Endothelial cell of umbilical vein (primary cell): ENCODE measurements around the gene TPM2. TPM values are rescaled to one million over a fixed set of nuclear protein-coding genes. Genes with fewer than 3 reads are reported as not detected.

Experiments
- BruUV-seq: library from RNA; stranded (reverse); fragments of 400-500 nt; replicated peaks from 2 replicates; lab custom pipeline; 2021; lab: Mats Ljungman, UMichigan
- CTCF ChIA-PET: fragments of 300-600, 350-600 bp; sonication (Branson Sonifier 250); formaldehyde crosslinking; loops from one replicate; lab custom pipeline; 2021; ENCODE audit warnings: antibody characterized with exemption, inconsistent platforms; lab: Charles Lee
- POLR2A ChIA-PET: fragments of 300-600, 350-600 bp; sonication (Branson Sonifier 250); formaldehyde crosslinking; loops from one replicate; lab custom pipeline; 2021; ENCODE audit warnings: antibody characterized with exemption, inconsistent platforms; lab: Charles Lee
- DNase-seq: peaks from one replicate; pipeline ENCODE4 v3.0.0-alpha.2; 2011; ENCODE audit warnings: low read depth, low spot score
- FAIRE-seq: peaks from 2 replicates; lab custom pipeline; 2011; peaks lifted over from hg19 to GRCh38; lab: Jason Lieb, UNC
- H2AFZ ChIP-seq: 2 replicates; pipeline ENCODE4 v1.6.0; 2012; ENCODE audit warnings: low read depth, low read length, control low read depth, inconsistent platforms
- H3K27ac ChIP-seq: 2 replicates; pipeline ENCODE4 v1.5.1; 2011; ENCODE audit warnings: low read depth, mild to moderate bottlenecking, control low read depth, low read length, moderate library complexity; ENCODE audit not compliant: insufficient read depth
- H3K27me3 ChIP-seq, 2 experiments: 2 replicates each; pipeline versions ENCODE4 v1.6.0 to v1.6.1; 2011; ENCODE audit warnings: low read length in 2 of 2, mixed read lengths in 1 of 2; ENCODE audit not compliant: control insufficient read depth in 2 of 2, insufficient read depth in 2 of 2
- H3K36me3 ChIP-seq, 2 experiments: 2 replicates in 1 of 2; 3 replicates in 1 of 2; pipeline ENCODE4 v1.5.1; 2011; ENCODE audit warnings: low read length in 2 of 2, mild to moderate bottlenecking in 1 of 2, moderate library complexity in 1 of 2; ENCODE audit not compliant: control insufficient read depth in 2 of 2, insufficient read depth in 2 of 2; ENCODE audit errors: extremely low read depth in 1 of 2
- H3K4me1 ChIP-seq: 3 replicates; pipeline ENCODE4 v1.5.1; 2011; ENCODE audit warnings: mild to moderate bottlenecking, low read length; ENCODE audit not compliant: control insufficient read depth, insufficient read depth; ENCODE audit errors: extremely low read depth
- H3K4me2 ChIP-seq: 2 replicates; pipeline ENCODE4 v1.6.1; 2011; ENCODE audit warnings: low read length, control low read depth, mixed read lengths; ENCODE audit not compliant: insufficient read depth
- H3K4me3 ChIP-seq, 3 experiments: fragments of 200-600 bp in 1 of 3; sonication (generic), shearing (Covaris generic) in 1 of 3; replicated peaks in 1 of 3; 2 replicates each; pipeline ENCODE4 v1.5.1; 2011 to 2016; ENCODE audit warnings: control low read depth in 3 of 3, low read length in 3 of 3, mild to moderate bottlenecking in 2 of 3, inconsistent platforms in 1 of 3, low read depth in 1 of 3, moderate library complexity in 1 of 3; ENCODE audit not compliant: insufficient read depth in 1 of 3
- H3K79me2 ChIP-seq: 2 replicates; pipeline ENCODE4 v1.6.0; 2012; ENCODE audit warnings: low read length, inconsistent platforms; ENCODE audit not compliant: control insufficient read depth, insufficient read depth
- H3K9ac ChIP-seq: replicated peaks from 2 replicates; pipeline ENCODE3; 2011; ENCODE audit warnings: low read length, control low read depth; ENCODE audit not compliant: insufficient read depth; ENCODE audit errors: extremely low read depth
- H3K9me1 ChIP-seq: replicated peaks from 3 replicates; pipeline ENCODE4 v1.6.0; 2011; ENCODE audit warnings: mild to moderate bottlenecking, low read length; ENCODE audit not compliant: control insufficient read depth, insufficient read depth; ENCODE audit errors: extremely low read depth
- H3K9me3 ChIP-seq: replicated peaks from 2 replicates; pipeline ENCODE4 v1.5.1; 2012; ENCODE audit warnings: low read length, inconsistent platforms; ENCODE audit not compliant: control insufficient read depth, insufficient read depth
- H4K20me1 ChIP-seq: replicated peaks from 2 replicates; pipeline ENCODE3; 2011; ENCODE audit warnings: mild to moderate bottlenecking, low read length; ENCODE audit not compliant: control insufficient read depth, insufficient read depth; ENCODE audit errors: extremely low read depth
- CTCF ChIP-seq, 2 donors: IDR thresholded peaks; 1 replicate in 1 of 2; 2 replicates in 1 of 2; pipeline ENCODE4 v1.5.1; 2011; ENCODE audit warnings: low read length in 2 of 2, mild to moderate bottlenecking in 2 of 2, moderate library complexity in 2 of 2, control low read depth in 1 of 2, inconsistent platforms in 1 of 2, low read depth in 1 of 2; ENCODE audit not compliant: insufficient read depth in 1 of 2; ENCODE audit errors: extremely low read depth in 1 of 2
- EZH2 ChIP-seq: IDR thresholded peaks from 2 replicates; pipeline ENCODE4 v1.6.1; 2012; ENCODE audit warnings: borderline replicate concordance, low read depth, mild to moderate bottlenecking, moderate library complexity, low read length, inconsistent platforms; ENCODE audit not compliant: severe bottlenecking
- FOS ChIP-seq: IDR thresholded peaks from 2 replicates; pipeline ENCODE4 v1.6.1; 2011; ENCODE audit warnings: mild to moderate bottlenecking, low read length, moderate library complexity, borderline replicate concordance; ENCODE audit not compliant: insufficient read depth
- GATA2 ChIP-seq: IDR thresholded peaks from 2 replicates; pipeline ENCODE4 v1.7.0; 2011; ENCODE audit warnings: low read depth, mild to moderate bottlenecking, moderate library complexity, mixed read lengths, low read length; ENCODE audit not compliant: insufficient read length, insufficient read depth
- JUN ChIP-seq: IDR thresholded peaks from 2 replicates; pipeline ENCODE4 v1.6.1; 2011; ENCODE audit warnings: borderline replicate concordance, low read depth; ENCODE audit not compliant: insufficient read length, insufficient read depth
- MAX ChIP-seq: IDR thresholded peaks from 2 replicates; pipeline ENCODE4 v1.6.1; 2011; ENCODE audit not compliant: insufficient read depth, insufficient read length
- MYC ChIP-seq: IDR thresholded peaks from one replicate; pipeline ENCODE4 v1.6.1; 2011; ENCODE audit warnings: mild to moderate bottlenecking, low read depth, low read length
- POLR2A ChIP-seq: IDR thresholded peaks from 2 replicates; pipeline ENCODE4 v1.6.1; 2012; ENCODE audit warnings: low read depth, mild to moderate bottlenecking, control low read depth, low read length
- POLR2AphosphoS5 ChIP-seq: IDR thresholded peaks from 2 replicates; pipeline ENCODE4 v1.6.1; 2012; ENCODE audit warnings: low read depth, mild to moderate bottlenecking, control low read depth, low read length, moderate library complexity; ENCODE audit not compliant: insufficient read depth
- dilution Hi-C: fragments of 300-500 bp; cut with MboI; formaldehyde crosslinking; loops from one replicate; pipeline ENCODE4 v1.15.0; 2019; ENCODE audit warnings: low sequenced_read_pairs; ENCODE audit not compliant: extremely low pct_ligation_motif_present
- intact Hi-C: fragments of 100-400 bp; cut with micrococcal nuclease; formaldehyde crosslinking; loops from one replicate; pipeline ENCODE4 v1.10.0; 2022
- polyA plus RNA-seq, 4 experiments: library from polyadenylated mRNA; depleted of rRNA in 3 of 4; stranded (reverse) in 3 of 4; unstranded in 1 of 4; fragments of >200 nt; gene quantifications; 2 replicates each; pipeline versions ENCODE4 v1.2.1 to v1.2.3, GENCODE V29; 2011 to 2012; ENCODE audit warnings: missing spikeins in 1 of 4
- total RNA-seq: library from RNA; stranded (reverse); gene quantifications from 2 replicates; pipeline ENCODE4 v1.2.3, GENCODE V29; 2021

The TPM2 gene
- total and polyA plus RNA-seq, 2 donors (not counting 3 experiments of a cell fraction or from before 2014, with no cell fraction given), result 144 to 279 TPM

GRCh38 chr9:35680331-35681105, 9.2 kb downstream of the TPM2 start:
- no TSS peak for BruUV-seq
- H4K20me1 ChIP-seq, result no peaks in the 10 kb centered on the region

More at GRCh38 chr9:35680331-35681105, 9.2 kb downstream of the TPM2 start:
- Histone ChIP-seq H3K4me3 (no peak overlapping the region), H2AFZ (no peak overlapping the region), H3K9me3 (no peaks in the 10 kb centered on the region), H3K4me1 (peaks cover 5% of the 10 kb centered on the region), H3K9ac (no peak overlapping the region), H3K27me3 (no peaks in the 10 kb centered on the region), H3K9me1 (no peaks in the 10 kb centered on the region), H3K79me2 (no peaks in the 10 kb centered on the region), H3K27ac (no peak overlapping the region), H3K4me2 (no peak overlapping the region), H3K36me3 (peaks cover 8 to 22% of the 10 kb centered on the region in 2 experiments)
- FAIRE-seq (no peak), DNase-seq (no peak)
- intact Hi-C loops, result no loop called here
- CTCF ChIA-PET, result interaction anchor here (0.6 to 1.8 kb wide), 5 partner anchors 8 to 77 kb away, joined by 3 to 9 read pairs (median 3); partner anchors contain the start of gene ARHGEF39
- POLR2A ChIA-PET, result interaction anchor here (1.1 kb wide), 1 partner anchor 10 kb away, joined by 4 read pairs; no protein-coding TSS in a partner anchor
- TF ChIP-seq MYC, result no peak
- TF ChIP-seq POLR2A, result no peak
- no peak for TF ChIP-seq GATA2
- TF ChIP-seq EZH2, result no peak
- no peak for TF ChIP-seq CTCF (IDR thresholded peaks at IDR 0.05; ENCODE audit: extremely low read depth in 1 of 2, insufficient read depth in 1 of 2, low read depth in 1 of 2, low read length in 2 of 2)
- TF ChIP-seq POLR2AphosphoS5, result no peak
- no peak for TF ChIP-seq JUN
- TF ChIP-seq MAX, result no peak
- TF ChIP-seq FOS, result no peak
- dilution Hi-C loops, result no loop called here
